ENCODE results near the gene MAP2K5. TPM values are rescaled to one million over a fixed set of nuclear protein-coding genes. Genes with fewer than 3 reads are reported as not detected.

MAP2K5 gene
- total and polyA plus RNA-seq, 7 donors: 9.8 to 24.0 (median 16.5) TPM

DNA sequence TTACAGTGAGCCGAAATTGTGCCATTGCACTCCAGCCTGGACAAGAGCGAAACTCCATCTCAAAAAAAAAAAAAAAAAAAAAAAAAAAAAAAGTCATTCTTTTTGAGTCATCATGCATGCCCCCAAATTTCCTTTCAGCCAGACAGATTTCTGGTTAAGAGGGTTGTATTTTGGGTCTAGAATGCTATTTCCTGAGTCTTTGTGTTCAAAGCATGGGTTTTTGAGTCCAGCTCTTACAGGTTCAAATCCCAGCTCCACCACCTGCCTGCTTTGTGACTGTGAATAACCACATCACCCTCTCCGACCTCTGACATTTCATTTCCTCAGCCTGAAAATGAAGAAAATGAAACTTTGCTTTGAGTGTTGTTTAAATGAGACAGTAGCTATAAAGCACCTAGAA, 30.9 kb upstream of the MAP2K5 start:
- TF ChIP-seq, protein P1, sequence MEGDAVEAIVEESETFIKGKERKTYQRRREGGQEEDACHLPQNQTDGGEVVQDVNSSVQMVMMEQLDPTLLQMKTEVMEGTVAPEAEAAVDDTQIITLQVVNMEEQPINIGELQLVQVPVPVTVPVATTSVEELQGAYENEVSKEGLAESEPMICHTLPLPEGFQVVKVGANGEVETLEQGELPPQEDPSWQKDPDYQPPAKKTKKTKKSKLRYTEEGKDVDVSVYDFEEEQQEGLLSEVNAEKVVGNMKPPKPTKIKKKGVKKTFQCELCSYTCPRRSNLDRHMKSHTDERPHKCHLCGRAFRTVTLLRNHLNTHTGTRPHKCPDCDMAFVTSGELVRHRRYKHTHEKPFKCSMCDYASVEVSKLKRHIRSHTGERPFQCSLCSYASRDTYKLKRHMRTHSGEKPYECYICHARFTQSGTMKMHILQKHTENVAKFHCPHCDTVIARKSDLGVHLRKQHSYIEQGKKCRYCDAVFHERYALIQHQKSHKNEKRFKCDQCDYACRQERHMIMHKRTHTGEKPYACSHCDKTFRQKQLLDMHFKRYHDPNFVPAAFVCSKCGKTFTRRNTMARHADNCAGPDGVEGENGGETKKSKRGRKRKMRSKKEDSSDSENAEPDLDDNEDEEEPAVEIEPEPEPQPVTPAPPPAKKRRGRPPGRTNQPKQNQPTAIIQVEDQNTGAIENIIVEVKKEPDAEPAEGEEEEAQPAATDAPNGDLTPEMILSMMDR (IDR thresholded peaks at IDR 0.05): no peak
- DNase-seq: no peak
- no peaks in the 10 kb centered on the region for H3K27me3 ChIP-seq (ENCODE audit: insufficient read depth in 3 of 3, low read length in 2 of 3)
- H3K4me3 ChIP-seq: no peak overlapping the region
- 93 to 95% (median 93%) methylated on average over 3 of the region's 3 CpGs for WGBS, 3 donors
- H3K4me1 ChIP-seq: no peaks in the 10 kb centered on the region
- H3K9me3 ChIP-seq: no peaks in the 10 kb centered on the region
- no peak overlapping the region for H3K27ac ChIP-seq
- ATAC-seq: no peak
- peaks cover 4 to 78% of the 10 kb centered on the region in 2 donors for H3K36me3 ChIP-seq (ENCODE audit: insufficient read depth in 1 of 2, low read depth in 1 of 2)
- intact Hi-C loops (cut with DNase I): no loop called here

DNA sequence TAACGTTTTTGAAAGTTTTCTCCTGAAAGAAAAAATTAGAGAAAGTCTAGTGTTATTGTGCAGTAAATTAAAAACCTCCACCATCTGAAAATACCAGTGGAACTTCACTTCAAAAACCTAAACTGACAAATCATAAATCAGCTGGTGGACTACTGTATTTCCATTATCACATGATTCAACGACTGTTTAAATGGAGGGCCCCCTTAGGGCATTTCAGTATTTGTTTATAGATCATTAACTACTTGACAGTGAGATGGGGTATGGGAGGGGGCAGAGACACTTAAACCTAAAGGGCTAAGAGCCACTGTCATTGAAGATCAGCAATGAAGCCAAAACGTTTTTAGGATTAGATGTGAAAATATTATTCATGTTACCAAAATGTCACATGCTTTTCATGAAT, 30.4 kb upstream of the MAP2K5 start:
- WGBS, 3 donors: 44 to 54% (median 46%) methylated on average over 3 of the region's 3 CpGs
- DNase-seq (no peak), ATAC-seq (no peak)
- H3K36me3 ChIP-seq (ENCODE audit: insufficient read depth in 1 of 2, low read depth in 1 of 2): peaks cover 4 to 84% of the 10 kb centered on the region in 2 donors
- H3K4me1 ChIP-seq: no peaks in the 10 kb centered on the region
- H3K4me3 ChIP-seq: no peak overlapping the region
- TF ChIP-seq, protein P1 (IDR thresholded peaks at IDR 0.05): no peak
- no peaks in the 10 kb centered on the region for H3K9me3 ChIP-seq
- no peak overlapping the region for H3K27ac ChIP-seq
- no peaks in the 10 kb centered on the region for H3K27me3 ChIP-seq (ENCODE audit: insufficient read depth in 3 of 3, low read length in 2 of 3)
- intact Hi-C loops (cut with DNase I): no loop called here

DNA sequence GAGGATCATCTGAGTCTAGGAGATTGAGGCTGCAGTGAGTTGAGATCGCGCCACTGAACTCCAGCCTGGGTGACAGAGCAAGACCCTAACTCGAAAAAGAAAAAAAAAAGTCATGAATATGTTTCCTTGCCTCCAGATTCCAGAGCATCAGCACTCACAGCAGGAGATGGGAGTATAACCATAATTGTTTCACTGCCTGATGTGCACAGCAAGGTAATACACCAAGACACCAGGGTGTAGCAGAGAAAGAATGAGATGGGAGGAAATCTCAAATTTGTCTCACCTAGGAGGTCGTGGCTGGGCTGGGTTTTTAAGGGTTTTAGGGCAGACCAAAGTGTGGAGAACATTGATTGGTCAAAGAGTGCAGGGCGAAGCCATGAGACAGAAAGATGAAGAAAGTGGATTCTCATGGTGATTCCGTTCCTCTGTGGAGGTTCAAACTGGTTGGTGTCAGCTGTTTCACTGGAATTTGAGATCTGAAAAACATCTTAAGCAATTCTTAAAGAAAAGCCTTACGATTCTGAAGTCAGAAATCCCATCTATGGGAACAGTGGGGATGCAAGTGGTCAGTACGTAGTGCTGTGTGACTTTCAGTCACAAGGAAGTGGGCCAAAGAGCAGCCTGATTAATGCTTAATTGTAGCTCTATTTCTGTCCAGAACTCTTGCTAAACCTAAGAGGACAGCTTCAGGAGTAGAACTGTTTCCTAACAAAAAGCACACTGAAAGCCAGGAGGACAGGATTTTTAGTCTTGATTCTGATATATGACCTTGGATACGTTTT, 29.4 kb upstream of the MAP2K5 start:
- no peaks in the 10 kb centered on the region for H3K9me3 ChIP-seq
- H3K36me3 ChIP-seq (ENCODE audit: insufficient read depth in 1 of 2, low read depth in 1 of 2): peaks cover 4 to 93% of the 10 kb centered on the region in 2 donors
- no peaks in the 10 kb centered on the region for H3K27me3 ChIP-seq (ENCODE audit: insufficient read depth in 3 of 3, low read length in 2 of 3)
- intact Hi-C loops (cut with DNase I): no loop called here
- ATAC-seq: no peak
- H3K27ac ChIP-seq: no peak overlapping the region
- no peaks in the 10 kb centered on the region for H3K4me1 ChIP-seq
- TF ChIP-seq, protein P1 (IDR thresholded peaks at IDR 0.05): no peak
- DNase-seq: no peak
- 73 to 83% (median 80%) methylated on average over 9 of the region's 9 CpGs for WGBS, 3 donors
- H3K4me3 ChIP-seq: no peak overlapping the region

DNA sequence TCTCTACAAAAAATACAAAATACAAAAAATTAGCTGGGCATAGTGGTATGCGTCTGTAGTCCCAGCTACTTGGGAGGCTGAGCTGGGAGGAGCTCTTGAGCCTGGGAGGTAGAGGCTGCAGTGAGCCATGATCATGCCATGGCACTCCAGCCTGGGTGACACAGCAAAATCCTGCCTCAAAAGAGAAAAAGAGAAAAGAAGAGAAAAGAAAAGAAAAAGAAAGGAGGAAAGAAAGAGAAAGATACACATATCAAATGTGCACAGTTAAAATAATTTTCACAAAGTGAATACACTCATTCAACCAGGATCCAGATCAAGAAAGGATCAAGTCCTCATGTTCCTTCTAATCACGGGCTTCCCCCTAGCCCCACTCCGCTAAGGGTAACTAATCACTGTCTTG, 27.4 kb upstream of the MAP2K5 start:
- TF ChIP-seq, protein P1 (IDR thresholded peaks at IDR 0.05): no peak
- peaks cover 4 to 78% of the 10 kb centered on the region in 2 donors for H3K36me3 ChIP-seq (ENCODE audit: insufficient read depth in 1 of 2, low read depth in 1 of 2)
- 97 to 100% (median 98%) methylated on average over 3 of the region's 3 CpGs for WGBS, 3 donors
- no peak overlapping the region for H3K27ac ChIP-seq
- no peaks in the 10 kb centered on the region for H3K27me3 ChIP-seq (ENCODE audit: insufficient read depth in 3 of 3, low read length in 2 of 3)
- ATAC-seq (no peak), DNase-seq (no peak)
- no peaks in the 10 kb centered on the region for H3K4me1 ChIP-seq
- no peak overlapping the region for H3K4me3 ChIP-seq
- intact Hi-C loops (cut with DNase I): no loop called here
- no peaks in the 10 kb centered on the region for H3K9me3 ChIP-seq

DNA sequence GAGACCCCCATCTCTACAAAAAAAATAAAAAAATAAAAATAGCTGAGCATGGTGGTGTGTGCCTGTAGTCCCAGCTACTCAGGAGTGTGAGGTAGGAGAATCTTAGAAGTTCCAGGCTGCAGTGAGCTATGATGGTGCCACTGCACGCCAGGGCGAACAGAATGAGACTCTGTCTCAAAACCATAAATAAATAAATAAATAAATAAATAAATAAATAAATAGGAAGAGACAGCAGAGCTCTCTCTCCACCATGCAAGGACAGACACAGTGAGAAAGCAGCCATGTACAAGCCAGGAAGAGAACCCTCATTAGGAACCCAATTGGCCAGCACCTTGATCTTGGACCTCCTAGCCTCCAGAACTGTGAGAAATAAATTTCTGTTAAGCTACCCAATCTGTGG, 26.9 kb upstream of the MAP2K5 start:
- no peak for ATAC-seq
- H3K27ac ChIP-seq: no peak overlapping the region
- no peak for DNase-seq
- no peaks in the 10 kb centered on the region for H3K27me3 ChIP-seq (ENCODE audit: insufficient read depth in 3 of 3, low read length in 2 of 3)
- H3K4me1 ChIP-seq: no peaks in the 10 kb centered on the region
- H3K9me3 ChIP-seq: no peaks in the 10 kb centered on the region
- H3K4me3 ChIP-seq: no peak overlapping the region
- TF ChIP-seq, protein P1 (IDR thresholded peaks at IDR 0.05): no peak
- WGBS, 3 donors: 96 to 100% (median 97%) methylated on average over 2 of the region's 2 CpGs
- intact Hi-C loops (cut with DNase I): no loop called here
- H3K36me3 ChIP-seq (ENCODE audit: insufficient read depth in 1 of 2, low read depth in 1 of 2): peaks cover 4 to 74% of the 10 kb centered on the region in 2 donors

Data from psoas muscle (tissue), 8 donors.